Muscle of leg (tissue), 11 donors: ENCODE data around the gene MED14. TPM values are rescaled to one million over a fixed set of nuclear protein-coding genes. Genes with fewer than 3 reads are reported as not detected.

Experiments
- DNase-seq: peaks from one replicate; pipeline ENCODE4 v3.0.0; 2013
- H3K27ac ChIP-seq: one replicate; pipeline ENCODE4 v1.5.1; 2013; ENCODE audit warnings: mild to moderate bottlenecking, low read length, control low read depth
- H3K27me3 ChIP-seq: one replicate; pipeline ENCODE4 v1.6.1; 2013; ENCODE audit warnings: low read length; ENCODE audit not compliant: control insufficient read depth, insufficient read depth
- H3K36me3 ChIP-seq: one replicate; pipeline ENCODE4 v1.6.1; 2013; ENCODE audit warnings: low read length; ENCODE audit not compliant: control insufficient read depth, insufficient read depth
- H3K4me1 ChIP-seq: one replicate; pipeline ENCODE4 v1.6.1; 2013; ENCODE audit warnings: low read length; ENCODE audit not compliant: control insufficient read depth, insufficient read depth
- H3K4me3 ChIP-seq: one replicate; pipeline ENCODE4 v1.5.1; 2013; ENCODE audit warnings: low read length, control low read depth
- H3K9me3 ChIP-seq: replicated peaks from 2 replicates; pipeline ENCODE4 v1.6.1; 2013; ENCODE audit warnings: low read depth, low read length; ENCODE audit not compliant: control insufficient read depth
- WGBS: methylation state at CpG from one replicate; pipeline ENCODE4 v1.1.5; 2013; ENCODE audit warnings: missing lambda C conversion rate; ENCODE audit not compliant: insufficient coverage; 5-methylcytosine and 5-hydroxymethylcytosine counted together
- polyA plus RNA-seq, 8 donors: library from polyadenylated mRNA; unstranded; fragments of 120-200 nt; gene quantifications; one replicate each; pipeline versions ENCODE4 v1.2.1 to v1.2.3, GENCODE V29; 2013; ENCODE audit warnings: inconsistent platforms in 1 of 8, low replicate concordance in 1 of 8; ENCODE audit not compliant: insufficient read length in 8 of 8, insufficient read depth in 1 of 8
- total RNA-seq: library from RNA; stranded (reverse); fragments of 120-200 nt; gene quantifications from one replicate; pipeline ENCODE4 v1.2.4, GENCODE V29; 2013

MED14 gene
- total and polyA plus RNA-seq, 9 donors = 18.8 to 37.8 (median 34.3) TPM

- no peaks in the 10 kb centered on the region for H3K4me1 ChIP-seq
- WGBS = 88% methylated on average over 4 of the region's 7 CpGs
These were observed 117.8 kb downstream of the MED14 start for GRCh38 chrX:40617566-40617965.

GRCh38 chrX:40615976-40616375 is 119.4 kb downstream of the MED14 start:
- Histone ChIP-seq H3K4me1 (no peaks in the 10 kb centered on the region), H3K27me3 (peaks cover 22% of the 10 kb centered on the region), H3K27ac (no peak overlapping the region), H3K9me3 (no peaks in the 10 kb centered on the region), H3K36me3 (no peaks in the 10 kb centered on the region), H3K4me3 (no peak overlapping the region)
- WGBS = 76% methylated on average over 5 of the region's 9 CpGs
- no peak for DNase-seq

More at GRCh38 chrX:40617566-40617965, 117.8 kb downstream of the MED14 start:
- no peak for DNase-seq
- H3K9me3 ChIP-seq = no peaks in the 10 kb centered on the region
- H3K4me3 ChIP-seq = no peak overlapping the region
- no peaks in the 10 kb centered on the region for H3K36me3 ChIP-seq
- peaks cover 19% of the 10 kb centered on the region for H3K27me3 ChIP-seq
- H3K27ac ChIP-seq = no peak overlapping the region

- Histone ChIP-seq H3K27ac (no peak overlapping the region), H3K4me3 (no peak overlapping the region), H3K27me3 (peaks cover 12% of the 10 kb centered on the region), H3K36me3 (no peaks in the 10 kb centered on the region), H3K9me3 (no peaks in the 10 kb centered on the region), H3K4me1 (no peaks in the 10 kb centered on the region)
- WGBS = 67% methylated on average over 2 of the region's 4 CpGs
- no peak for DNase-seq
These were observed 122.8 kb downstream of the MED14 start for GRCh38 chrX:40612511-40612910.

- no peak for DNase-seq
- Histone ChIP-seq H3K4me1 (no peaks in the 10 kb centered on the region), H3K27me3 (peaks cover 11% of the 10 kb centered on the region), H3K27ac (no peak overlapping the region), H3K36me3 (no peaks in the 10 kb centered on the region), H3K9me3 (no peaks in the 10 kb centered on the region), H3K4me3 (no peak overlapping the region)
- WGBS = no CpG with 5 or more reads among the region's 3 CpGs
These were observed 128.0 kb downstream of the MED14 start for GRCh38 chrX:40607381-40607780.

GRCh38 chrX:40603446-40603845 is 131.9 kb downstream of the MED14 start:
- Histone ChIP-seq H3K36me3 (no peaks in the 10 kb centered on the region), H3K4me1 (no peaks in the 10 kb centered on the region), H3K27ac (no peak overlapping the region), H3K27me3 (peaks cover 12% of the 10 kb centered on the region), H3K4me3 (no peak overlapping the region), H3K9me3 (no peaks in the 10 kb centered on the region)
- DNase-seq = no peak
- 92% methylated on average over 6 of the region's 6 CpGs for WGBS

Other genes starting within 250 kb of the MED14 start
- 47.1 TPM for gene ATP6AP2, start 154.6 kb downstream of the MED14 start, total RNA-seq
- 10 to 100 TPM; 57.1 to 93.5 (median 66.6) TPM for gene ATP6AP2, start 154.6 kb downstream of the MED14 start, polyA plus RNA-seq
- not detected for gene MPC1L, start 112.1 kb downstream of the MED14 start, total RNA-seq
- gene MPC1L, start 112.1 kb downstream of the MED14 start, polyA plus RNA-seq = not detected
- gene CXorf38, start 88.0 kb downstream of the MED14 start, total RNA-seq = 7.6 TPM
- 1 to 10 TPM; 5.9 to 8.2 (median 6.7) TPM for gene CXorf38, start 88.0 kb downstream of the MED14 start, polyA plus RNA-seq